GM18505 (cell line): ENCODE measurements around the gene NFIB.

Source experiments
- ATAC-seq: cut with Tn5 transposase; IDR thresholded peaks from one replicate; pipeline ENCODE4 v1.9.1; 2021; ENCODE audit not compliant: unreplicated experiment
- POLR2A ChIP-seq: IDR thresholded peaks from 4 replicates; pipeline ENCODE4 v1.6.1; 2011; ENCODE audit warnings: borderline replicate concordance; ENCODE audit not compliant: insufficient read depth, insufficient read length; ENCODE audit errors: extremely low read depth

Gene NFIB

GRCh38 chr9:14099737-14100136, 214.2 kb downstream of the NFIB start:
- ATAC-seq = no peak

GRCh38 chr9:14098486-14099180, 215.3 kb downstream of the NFIB start:
- no peak for ATAC-seq

More at GRCh38 chr9:14099737-14100136, 214.2 kb downstream of the NFIB start:
- no peak for TF ChIP-seq POLR2A

GRCh38 chr9:14097666-14098415, 216.1 kb downstream of the NFIB start:
- no peak for ATAC-seq
- TF ChIP-seq POLR2A = no peak

More at GRCh38 chr9:14098486-14099180, 215.3 kb downstream of the NFIB start:
- TF ChIP-seq POLR2A = no peak

GRCh38 chr9:14097215-14097614, 216.7 kb downstream of the NFIB start:
- ATAC-seq = no peak

GRCh38 chr9:14096258-14096922, 217.6 kb downstream of the NFIB start:
- TF ChIP-seq POLR2A = no peak
- ATAC-seq = no peak

More at GRCh38 chr9:14097215-14097614, 216.7 kb downstream of the NFIB start:
- TF ChIP-seq POLR2A = no peak

GRCh38 chr9:14095277-14095676, 218.7 kb downstream of the NFIB start:
- no peak for TF ChIP-seq POLR2A
- ATAC-seq = no peak

- ATAC-seq = no peak
- TF ChIP-seq POLR2A = no peak
These were observed 219.4 kb downstream of the NFIB start for GRCh38 chr9:14094491-14094890.

GRCh38 chr9:14092344-14092743, 221.6 kb downstream of the NFIB start:
- no peak for ATAC-seq
- TF ChIP-seq POLR2A = no peak

- TF ChIP-seq POLR2A = no peak
These were observed 224.7 kb downstream of the NFIB start for GRCh38 chr9:14089051-14089803.

GRCh38 chr9:14087576-14087975, 226.4 kb downstream of the NFIB start:
- ATAC-seq = no peak
- no peak for TF ChIP-seq POLR2A

More at GRCh38 chr9:14089051-14089803, 224.7 kb downstream of the NFIB start:
- no peak for ATAC-seq

GRCh38 chr9:14086495-14086894, 227.4 kb downstream of the NFIB start:
- no peak for ATAC-seq
- TF ChIP-seq POLR2A = no peak

- ATAC-seq = no peak
- TF ChIP-seq POLR2A = no peak
These were observed 228.1 kb downstream of the NFIB start for GRCh38 chr9:14085810-14086209.

GRCh38 chr9:14084867-14085266, 229.1 kb downstream of the NFIB start:
- TF ChIP-seq POLR2A = no peak
- ATAC-seq = no peak
